WI38 (cell line): ENCODE results near the gene SMTN.
"Not testable (repeated sequence)": the region's sequence is repeated elsewhere in the genome, so short reads cannot be mapped to it uniquely, and the experiment has no call there.

ENCODE experiments used
- H3K4me3 ChIP-seq: 2 replicates; pipeline ENCODE4 v1.5.1; 2011; ENCODE audit warnings: low read depth, mild to moderate bottlenecking, control low read depth, low read length
- TF ChIP-seq, protein P1 (sequence below): IDR thresholded peaks from 2 replicates; pipeline ENCODE4 v1.5.1; 2012; ENCODE audit warnings: low read depth, mild to moderate bottlenecking, control low read depth, low read length

Gene SMTN

GRCh38 chr22:31077681-31078080, 3.4 kb upstream of the SMTN start:
- H3K4me3 ChIP-seq, result no peak overlapping the region
- TF ChIP-seq, protein P1, sequence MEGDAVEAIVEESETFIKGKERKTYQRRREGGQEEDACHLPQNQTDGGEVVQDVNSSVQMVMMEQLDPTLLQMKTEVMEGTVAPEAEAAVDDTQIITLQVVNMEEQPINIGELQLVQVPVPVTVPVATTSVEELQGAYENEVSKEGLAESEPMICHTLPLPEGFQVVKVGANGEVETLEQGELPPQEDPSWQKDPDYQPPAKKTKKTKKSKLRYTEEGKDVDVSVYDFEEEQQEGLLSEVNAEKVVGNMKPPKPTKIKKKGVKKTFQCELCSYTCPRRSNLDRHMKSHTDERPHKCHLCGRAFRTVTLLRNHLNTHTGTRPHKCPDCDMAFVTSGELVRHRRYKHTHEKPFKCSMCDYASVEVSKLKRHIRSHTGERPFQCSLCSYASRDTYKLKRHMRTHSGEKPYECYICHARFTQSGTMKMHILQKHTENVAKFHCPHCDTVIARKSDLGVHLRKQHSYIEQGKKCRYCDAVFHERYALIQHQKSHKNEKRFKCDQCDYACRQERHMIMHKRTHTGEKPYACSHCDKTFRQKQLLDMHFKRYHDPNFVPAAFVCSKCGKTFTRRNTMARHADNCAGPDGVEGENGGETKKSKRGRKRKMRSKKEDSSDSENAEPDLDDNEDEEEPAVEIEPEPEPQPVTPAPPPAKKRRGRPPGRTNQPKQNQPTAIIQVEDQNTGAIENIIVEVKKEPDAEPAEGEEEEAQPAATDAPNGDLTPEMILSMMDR, result no peak

- not testable (repeated sequence) for H3K4me3 ChIP-seq
Measured at GRCh38 chr22:31078389-31078788, 2.7 kb upstream of the SMTN start.

DNA sequence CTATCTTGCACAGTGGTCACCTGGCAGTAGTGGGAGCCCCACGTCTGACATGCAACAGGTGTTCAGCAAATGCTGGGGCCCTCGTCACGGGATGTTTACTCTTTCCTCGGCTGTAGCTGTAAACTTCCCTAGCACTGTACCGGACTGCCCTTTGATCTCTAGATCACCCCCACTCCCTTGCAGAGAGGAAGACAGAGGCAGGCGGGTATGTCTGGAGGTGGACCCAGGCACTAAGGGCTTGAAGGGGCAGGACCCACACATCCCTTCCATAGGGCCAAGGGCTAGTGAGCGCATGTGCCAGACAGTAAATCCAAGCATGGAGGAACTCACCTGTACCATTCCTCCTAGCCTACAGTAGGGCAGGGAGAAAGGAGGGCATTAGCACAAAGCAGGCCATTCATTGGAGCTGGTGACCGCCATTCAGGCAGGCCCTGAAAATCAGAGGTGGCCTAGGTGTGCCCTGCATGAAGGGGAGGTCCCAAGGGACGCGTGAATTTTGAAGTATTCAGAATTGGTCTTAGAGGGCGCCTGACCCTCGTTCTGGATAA, 1.9 kb upstream of the SMTN start:
- TF ChIP-seq, protein P1, result no peak
- H3K4me3 ChIP-seq, result no peak overlapping the region

DNA sequence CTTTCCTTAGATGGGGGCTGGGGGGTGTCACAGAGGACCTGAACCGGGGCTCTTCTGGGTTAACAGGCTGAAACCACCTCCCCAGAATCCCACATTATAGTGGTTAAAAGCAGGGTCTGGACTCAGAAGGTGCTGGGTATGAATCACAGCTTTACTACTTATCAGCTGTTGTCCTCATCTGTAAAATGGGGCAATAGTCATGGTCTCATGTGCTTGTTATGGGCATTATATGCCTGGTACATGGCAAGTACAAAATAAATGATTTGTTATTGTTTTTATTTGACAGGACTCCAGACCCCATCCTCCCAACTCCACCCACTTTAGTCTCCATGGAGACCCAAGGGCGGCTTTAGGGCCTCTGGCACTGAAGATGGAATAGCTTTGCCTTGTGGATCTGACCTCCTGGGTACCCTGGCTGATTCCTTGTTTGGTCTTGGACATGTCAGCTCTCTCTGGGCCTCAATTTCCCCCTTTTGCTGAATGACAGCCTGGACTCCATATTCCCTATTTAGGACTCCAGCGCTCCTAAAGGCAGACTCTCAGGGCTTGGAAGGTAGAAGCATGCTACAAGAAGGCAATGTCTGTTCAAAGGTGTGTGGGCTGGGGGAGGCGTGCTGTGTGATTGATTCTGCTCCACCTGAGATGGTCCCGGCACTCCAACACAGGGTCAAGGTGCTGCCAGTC, 812 bp upstream of the SMTN start:
- TF ChIP-seq, protein P1, result no peak
- H3K4me3 ChIP-seq, result peak overlapping the region; percentile 91

DNA sequence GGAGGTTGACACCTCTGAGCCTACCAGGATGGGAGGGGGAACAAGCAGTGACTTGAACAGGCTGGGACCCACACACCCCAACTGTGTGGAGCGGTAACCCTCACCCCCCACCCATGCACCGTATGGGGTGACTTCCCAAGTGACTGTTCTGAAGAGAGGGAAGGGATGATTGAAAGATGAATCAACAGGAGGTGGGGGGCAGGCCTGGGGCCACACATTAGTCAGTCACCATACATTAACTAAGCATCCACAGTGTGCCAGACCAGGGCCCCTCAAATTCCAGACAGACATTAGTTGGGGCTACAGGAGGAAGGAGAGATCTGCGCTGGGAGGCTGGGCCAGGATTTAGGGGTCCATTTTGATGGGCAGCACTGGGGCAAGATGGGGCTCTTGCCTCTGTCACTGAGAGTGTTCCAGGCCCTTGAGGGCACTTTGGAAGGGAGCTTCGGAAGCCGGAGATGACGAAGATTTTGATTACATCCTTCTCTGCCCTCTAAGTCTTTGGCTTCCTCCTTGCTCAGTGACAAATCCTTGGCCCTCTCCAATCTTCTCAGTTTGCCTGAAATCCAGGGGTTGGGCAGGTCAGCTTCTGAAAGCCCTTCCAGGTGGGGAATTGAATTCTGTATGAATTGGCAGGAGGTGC, 966 bp downstream of the SMTN start:
- TF ChIP-seq, protein P1, result no peak
- H3K4me3 ChIP-seq, result peak overlapping the region; percentile 91

GRCh38 chr22:31082606-31083376, 1.7 kb downstream of the SMTN start:
- peak overlapping the region; percentile 91 for H3K4me3 ChIP-seq
- TF ChIP-seq, protein P1, result peak; percentile 54

DNA sequence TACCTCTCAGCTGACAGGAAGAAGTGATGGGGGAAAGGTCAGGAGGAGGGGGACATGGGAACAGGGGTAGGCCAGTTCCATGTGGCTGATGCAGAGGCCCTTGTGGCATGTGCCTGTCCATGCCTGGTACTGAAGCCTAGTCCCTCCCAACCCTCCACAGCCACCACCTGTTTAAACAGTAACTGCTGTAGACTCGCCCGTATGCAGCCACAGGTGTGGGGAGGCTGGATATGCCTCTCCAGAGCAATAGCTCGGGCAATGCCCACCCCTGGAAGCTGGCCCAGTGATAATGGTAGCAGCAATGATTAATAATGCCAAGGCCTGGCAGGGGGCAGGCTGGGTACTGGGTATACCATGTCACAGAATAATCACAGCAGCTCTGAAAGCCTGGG, 2.3 kb downstream of the SMTN start:
- TF ChIP-seq, protein P1, result no peak
- peak overlapping the region; percentile 91 for H3K4me3 ChIP-seq
